IPS DF 4.7 (cell line): ENCODE measurements around the gene KLK15.

ENCODE experiments used
- DNase-seq: peaks from one replicate; pipeline ENCODE4 v3.0.0-alpha.2; 2013; ENCODE audit warnings: low spot score; ENCODE audit errors: extremely low read depth

Gene KLK15, protein sequence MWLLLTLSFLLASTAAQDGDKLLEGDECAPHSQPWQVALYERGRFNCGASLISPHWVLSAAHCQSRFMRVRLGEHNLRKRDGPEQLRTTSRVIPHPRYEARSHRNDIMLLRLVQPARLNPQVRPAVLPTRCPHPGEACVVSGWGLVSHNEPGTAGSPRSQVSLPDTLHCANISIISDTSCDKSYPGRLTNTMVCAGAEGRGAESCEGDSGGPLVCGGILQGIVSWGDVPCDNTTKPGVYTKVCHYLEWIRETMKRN

DNA sequence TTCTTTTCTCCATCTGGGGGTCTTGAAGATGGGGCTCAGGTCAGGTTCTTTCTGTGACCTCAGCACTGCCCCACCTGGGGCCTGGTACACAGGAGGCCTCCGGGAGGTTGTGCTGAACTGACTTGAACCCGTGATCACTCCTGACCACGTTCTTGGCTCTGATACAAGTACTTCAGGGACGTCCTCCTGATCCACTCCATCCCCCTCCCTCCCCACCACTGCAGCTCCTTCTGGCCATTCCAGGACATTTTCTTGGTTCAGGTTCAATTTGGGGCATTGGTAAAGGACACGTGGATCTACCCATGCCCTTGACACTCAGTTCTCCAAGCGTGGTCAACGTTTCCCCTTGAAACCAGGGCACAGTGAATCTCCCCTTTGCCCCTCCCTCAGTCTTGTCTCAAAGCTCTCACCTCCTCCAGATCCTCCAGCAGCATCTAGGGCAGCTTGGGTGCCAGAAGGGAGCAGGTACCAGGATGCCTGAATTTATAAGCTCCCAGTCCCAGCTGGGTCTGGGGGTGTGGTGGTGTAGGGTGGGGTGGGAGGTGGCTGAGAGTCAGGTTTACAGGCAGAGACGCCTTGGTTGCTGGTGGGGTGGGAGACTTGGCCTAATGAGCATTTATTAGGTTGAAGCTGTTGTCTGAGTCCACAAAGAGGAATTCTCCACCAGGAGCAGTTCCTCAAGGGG lies at the start of gene KLK15:
TSS of gene KLK15 (minus strand) at position 458 of the 685 bp plus-strand sequence. CDS start 2,082 bp downstream, outside the sequence.
- DNase-seq = no peak

DNA sequence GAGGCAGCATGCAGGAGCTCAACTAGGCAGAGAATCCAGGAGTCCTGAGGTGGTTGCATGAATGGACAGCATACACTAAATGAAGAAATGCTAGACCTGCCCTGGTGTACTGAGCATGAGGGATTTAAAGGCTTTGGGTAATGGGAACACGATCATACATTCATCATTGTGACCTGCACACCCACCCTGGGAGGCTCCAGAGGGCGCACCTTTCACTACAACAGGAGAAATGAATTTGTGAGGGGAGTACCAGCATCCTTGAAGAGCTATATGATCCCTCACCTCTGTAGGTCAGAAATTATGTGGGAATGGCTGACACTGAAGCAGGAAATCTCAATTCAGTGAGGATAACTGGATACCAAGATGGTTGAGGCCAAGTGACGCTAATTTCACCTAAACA lies 48.8 kb upstream of the KLK15 start:
- no peak for DNase-seq

DNA sequence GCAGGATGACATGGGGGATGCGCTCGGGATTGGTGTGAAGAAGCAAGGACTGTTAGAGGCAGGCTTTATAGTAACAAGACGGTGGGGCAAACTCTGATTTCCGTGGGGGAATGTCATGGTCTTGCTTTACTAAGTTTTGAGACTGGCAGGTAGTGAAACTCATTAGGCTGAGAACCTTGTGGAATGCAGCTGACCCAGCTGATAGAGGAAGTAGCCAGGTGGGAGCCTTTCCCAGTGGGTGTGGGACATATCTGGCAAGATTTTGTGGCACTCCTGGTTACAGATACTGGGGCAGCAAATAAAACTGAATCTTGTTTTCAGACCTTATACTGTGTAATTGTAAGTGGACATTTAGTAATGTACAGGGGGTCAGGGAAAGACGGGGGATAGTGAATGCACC lies 46.9 kb upstream of the KLK15 start:
- no peak for DNase-seq

DNA sequence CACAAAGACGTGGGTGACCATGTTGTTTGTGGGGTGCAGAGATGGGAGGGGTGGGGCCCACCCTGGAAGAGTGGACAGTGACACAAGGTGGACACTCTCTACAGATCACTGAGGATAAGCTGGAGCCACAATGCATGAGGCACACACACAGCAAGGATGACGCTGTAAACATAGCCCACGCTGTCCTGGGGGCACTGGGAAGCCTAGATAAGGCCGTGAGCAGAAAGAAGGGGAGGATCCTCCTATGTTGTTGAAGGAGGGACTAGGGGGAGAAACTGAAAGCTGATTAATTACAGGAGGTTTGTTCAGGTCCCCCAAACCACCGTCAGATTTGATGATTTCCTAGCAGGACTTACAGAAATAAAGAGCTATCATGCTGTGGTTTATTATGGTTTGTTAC lies 45.5 kb upstream of the KLK15 start:
- no peak for DNase-seq

DNA sequence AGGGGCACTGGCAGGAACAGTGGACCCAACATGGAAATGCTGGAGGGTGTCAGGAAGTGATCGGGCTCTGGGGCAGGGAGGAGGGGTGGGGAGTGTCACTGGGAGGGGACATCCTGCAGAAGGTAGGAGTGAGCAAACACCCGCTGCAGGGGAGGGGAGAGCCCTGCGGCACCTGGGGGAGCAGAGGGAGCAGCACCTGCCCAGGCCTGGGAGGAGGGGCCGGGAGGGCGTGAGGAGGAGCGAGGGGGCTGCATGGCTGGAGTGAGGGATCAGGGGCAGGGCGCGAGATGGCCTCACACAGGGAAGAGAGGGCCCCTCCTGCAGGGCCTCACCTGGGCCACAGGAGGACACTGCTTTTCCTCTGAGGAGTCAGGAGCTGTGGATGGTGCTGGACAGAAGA lies 44.0 kb upstream of the KLK15 start:
- no peak for DNase-seq

DNA sequence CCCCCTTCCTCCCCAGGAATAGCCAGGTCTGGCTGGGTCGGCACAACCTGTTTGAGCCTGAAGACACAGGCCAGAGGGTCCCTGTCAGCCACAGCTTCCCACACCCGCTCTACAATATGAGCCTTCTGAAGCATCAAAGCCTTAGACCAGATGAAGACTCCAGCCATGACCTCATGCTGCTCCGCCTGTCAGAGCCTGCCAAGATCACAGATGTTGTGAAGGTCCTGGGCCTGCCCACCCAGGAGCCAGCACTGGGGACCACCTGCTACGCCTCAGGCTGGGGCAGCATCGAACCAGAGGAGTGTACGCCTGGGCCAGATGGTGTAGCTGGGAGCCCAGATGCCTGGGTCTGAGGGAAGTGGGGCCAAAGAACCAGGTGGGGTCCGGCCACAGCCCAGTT lies 43.1 kb upstream of the KLK15 start:
- no peak for DNase-seq

DNA sequence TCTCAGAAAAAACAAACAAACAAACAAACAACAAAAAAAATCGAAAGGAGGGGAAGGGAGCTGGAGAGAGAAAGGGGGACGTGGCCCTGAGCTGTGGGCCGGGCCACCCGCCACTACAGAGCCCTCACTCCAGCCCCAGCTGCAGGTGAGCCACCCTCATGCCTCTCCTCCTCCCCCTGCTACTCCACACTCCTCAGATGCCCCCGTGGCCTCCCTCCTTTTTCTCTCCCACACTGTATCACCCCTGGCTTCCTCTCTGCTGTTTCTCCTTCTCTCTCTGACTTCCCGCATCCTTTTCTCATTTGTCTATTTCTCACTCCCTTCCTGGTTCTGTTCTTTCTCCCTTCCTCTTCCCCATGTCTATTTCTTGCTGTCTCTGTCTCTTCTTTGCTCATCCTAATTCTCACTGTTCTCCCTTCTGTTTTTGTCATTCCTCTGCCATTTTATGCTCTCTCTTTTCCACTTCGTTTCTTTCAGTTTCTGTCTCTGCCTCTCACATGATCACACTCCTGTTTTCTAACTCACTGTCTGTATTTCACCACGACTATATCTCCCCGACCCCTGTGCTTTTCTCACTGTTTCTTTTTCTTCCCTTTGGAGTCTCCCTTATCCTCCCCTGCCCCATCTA lies 42.5 kb upstream of the KLK15 start:
- no peak for DNase-seq

DNA sequence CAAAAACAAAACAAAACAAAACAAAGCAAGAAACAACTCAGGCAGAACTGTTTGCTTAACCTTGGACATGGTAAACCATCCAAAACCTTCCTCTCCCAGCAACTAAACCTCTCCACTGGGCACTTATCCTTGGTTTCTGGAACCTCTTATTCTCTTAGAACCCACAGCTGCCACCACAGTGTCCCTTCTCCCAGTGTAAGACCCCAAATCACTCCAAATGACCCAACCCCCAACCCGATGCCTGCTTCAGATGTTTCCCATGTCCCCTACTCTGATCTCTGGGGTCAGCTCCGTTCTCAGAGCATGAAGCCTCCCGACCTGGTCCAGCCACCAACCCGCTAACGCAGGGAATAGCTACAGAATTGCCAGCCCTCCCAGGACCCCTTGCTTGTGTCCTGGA lies 40.8 kb upstream of the KLK15 start:
- no peak for DNase-seq

DNA sequence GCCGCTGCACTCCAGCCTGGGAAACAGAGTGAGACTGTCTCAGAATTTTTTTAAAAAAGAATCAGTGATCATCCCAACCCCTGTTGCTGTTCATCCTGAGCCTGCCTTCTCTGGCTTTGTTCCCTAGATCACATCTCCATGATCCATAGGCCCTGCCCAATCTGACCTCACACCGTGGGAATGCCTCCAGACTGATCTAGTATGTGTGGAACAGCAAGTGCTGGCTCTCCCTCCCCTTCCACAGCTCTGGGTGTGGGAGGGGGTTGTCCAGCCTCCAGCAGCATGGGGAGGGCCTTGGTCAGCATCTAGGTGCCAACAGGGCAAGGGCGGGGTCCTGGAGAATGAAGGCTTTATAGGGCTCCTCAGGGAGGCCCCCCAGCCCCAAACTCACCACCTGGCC lies 39.7 kb upstream of the KLK15 start, which contains the start of gene KLK2:
TSS of gene KLK2 (plus strand) at position 384 of the 400 bp plus-strand sequence. CDS start 35 bp downstream, outside the sequence.
- DNase-seq = no peak

DNA sequence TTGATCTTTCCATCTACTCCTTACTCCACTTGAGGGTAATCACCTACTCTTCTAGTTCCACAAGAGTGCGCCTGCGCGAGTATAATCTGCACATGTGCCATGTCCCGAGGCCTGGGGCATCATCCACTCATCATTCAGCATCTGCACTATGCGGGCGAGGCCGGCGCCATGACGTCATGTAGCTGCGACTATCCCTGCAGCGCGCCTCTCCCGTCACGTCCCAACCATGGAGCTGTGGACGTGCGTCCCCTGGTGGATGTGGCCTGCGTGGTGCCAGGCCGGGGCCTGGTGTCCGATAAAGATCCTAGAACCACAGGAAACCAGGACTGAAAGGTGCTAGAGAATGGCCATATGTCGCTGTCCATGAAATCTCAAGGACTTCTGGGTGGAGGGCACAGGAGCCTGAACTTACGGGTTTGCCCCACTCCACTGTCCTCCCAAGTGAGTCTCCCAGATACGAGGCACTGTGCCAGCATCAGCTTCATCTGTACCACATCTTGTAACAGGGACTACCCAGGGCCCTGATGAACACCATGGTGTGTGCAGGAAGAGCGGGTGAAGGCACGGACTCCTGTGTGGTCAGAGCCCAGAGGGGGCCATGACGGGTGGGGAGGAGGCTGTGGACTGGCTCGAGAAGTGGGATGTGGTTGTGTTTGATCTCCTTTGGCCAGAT lies 37.2 kb upstream of the KLK15 start:
- no peak for DNase-seq

DNA sequence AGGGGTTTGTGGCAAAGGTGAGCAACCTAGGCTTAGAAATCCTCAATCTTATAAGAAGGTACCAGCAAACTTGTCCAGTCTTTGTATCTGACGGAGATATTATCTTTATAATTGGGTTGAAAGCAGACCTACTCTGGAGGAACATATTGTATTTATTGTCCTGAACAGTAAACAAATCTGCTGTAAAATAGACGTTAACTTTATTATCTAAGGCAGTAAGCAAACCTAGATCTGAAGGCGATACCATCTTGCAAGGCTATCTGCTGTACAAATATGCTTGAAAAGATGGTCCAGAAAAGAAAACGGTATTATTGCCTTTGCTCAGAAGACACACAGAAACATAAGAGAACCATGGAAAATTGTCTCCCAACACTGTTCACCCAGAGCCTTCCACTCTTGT lies 36.1 kb upstream of the KLK15 start:
- no peak for DNase-seq

DNA sequence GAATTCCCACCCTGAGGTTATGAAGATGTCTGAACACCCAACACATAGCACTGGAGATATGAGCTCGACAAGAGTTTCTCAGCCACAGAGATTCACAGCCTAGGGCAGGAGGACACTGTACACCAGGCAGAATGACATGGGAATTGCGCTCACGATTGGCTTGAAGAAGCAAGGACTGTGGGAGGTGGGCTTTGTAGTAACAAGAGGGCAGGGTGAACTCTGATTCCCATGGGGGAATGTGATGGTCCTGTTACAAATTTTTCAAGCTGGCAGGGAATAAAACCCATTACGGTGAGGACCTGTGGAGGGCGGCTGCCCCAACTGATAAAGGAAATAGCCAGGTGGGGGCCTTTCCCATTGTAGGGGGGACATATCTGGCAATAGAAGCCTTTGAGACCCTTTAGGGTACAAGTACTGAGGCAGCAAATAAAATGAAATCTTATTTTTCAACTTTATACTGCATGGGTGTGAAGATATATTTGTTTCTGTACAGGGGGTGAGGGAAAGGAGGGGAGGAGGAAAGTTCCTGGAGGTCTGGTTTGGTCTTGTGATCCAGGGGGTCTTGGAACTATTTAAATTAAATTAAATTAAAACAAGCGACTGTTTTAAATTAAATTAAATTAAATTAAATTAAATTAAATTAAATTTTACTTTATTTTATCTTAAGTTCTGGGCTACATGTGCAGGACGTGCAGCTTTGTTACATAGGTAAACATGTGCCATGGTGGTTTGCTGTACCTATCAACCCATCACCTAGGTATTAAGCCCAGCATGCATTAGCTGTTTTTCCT lies 28.3 kb upstream of the KLK15 start:
- DNase-seq = no peak

DNA sequence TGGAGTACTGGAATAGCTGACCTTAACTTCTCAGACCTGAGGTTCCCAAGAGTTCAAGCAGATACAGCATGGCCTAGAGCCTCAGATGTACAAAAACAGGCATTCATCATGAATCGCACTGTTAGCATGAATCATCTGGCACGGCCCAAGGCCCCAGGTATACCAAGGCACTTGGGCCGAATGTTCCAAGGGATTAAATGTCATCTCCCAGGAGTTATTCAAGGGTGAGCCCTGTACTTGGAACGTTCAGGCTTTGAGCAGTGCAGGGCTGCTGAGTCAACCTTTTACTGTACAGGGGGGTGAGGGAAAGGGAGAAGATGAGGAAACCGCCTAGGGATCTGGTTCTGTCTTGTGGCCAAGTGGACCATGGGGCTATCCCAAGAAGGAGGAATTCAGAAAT lies 27.6 kb upstream of the KLK15 start:
- no peak for DNase-seq

DNA sequence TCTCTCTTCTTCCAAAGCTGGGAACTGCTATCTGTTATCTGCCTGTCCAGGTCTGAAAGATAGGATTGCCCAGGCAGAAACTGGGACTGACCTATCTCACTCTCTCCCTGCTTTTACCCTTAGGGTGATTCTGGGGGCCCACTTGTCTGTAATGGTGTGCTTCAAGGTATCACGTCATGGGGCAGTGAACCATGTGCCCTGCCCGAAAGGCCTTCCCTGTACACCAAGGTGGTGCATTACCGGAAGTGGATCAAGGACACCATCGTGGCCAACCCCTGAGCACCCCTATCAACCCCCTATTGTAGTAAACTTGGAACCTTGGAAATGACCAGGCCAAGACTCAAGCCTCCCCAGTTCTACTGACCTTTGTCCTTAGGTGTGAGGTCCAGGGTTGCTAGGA lies 26.5 kb upstream of the KLK15 start:
- DNase-seq = no peak

DNA sequence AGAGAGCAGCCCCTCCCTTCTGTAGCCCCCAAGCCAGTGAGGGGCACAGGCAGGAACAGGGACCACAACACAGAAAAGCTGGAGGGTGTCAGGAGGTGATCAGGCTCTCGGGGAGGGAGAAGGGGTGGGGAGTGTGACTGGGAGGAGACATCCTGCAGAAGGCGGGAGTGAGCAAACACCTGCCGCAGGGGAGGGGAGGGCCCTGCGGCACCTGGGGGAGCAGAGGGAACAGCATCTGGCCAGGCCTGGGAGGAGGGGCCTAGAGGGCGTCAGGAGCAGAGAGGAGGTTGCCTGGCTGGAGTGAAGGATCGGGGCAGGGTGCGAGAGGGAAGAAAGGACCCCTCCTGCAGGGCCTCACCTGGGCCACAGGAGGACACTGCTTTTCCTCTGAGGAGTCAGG lies 25.5 kb upstream of the KLK15 start:
- DNase-seq = no peak

DNA sequence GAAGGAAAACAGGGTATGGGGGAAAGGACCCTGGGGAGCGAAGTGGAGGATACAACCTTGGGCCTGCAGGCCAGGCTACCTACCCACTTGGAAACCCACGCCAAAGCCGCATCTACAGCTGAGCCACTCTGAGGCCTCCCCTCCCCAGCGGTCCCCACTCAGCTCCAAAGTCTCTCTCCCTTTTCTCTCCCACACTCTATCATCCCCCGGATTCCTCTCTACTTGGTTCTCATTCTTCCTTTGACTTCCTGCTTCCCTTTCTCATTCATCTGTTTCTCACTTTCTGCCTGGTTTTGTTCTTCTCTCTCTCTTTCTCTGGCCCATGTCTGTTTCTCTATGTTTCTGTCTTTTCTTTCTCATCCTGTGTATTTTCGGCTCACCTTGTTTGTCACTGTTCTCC lies 24.0 kb upstream of the KLK15 start:
- no peak for DNase-seq

DNA sequence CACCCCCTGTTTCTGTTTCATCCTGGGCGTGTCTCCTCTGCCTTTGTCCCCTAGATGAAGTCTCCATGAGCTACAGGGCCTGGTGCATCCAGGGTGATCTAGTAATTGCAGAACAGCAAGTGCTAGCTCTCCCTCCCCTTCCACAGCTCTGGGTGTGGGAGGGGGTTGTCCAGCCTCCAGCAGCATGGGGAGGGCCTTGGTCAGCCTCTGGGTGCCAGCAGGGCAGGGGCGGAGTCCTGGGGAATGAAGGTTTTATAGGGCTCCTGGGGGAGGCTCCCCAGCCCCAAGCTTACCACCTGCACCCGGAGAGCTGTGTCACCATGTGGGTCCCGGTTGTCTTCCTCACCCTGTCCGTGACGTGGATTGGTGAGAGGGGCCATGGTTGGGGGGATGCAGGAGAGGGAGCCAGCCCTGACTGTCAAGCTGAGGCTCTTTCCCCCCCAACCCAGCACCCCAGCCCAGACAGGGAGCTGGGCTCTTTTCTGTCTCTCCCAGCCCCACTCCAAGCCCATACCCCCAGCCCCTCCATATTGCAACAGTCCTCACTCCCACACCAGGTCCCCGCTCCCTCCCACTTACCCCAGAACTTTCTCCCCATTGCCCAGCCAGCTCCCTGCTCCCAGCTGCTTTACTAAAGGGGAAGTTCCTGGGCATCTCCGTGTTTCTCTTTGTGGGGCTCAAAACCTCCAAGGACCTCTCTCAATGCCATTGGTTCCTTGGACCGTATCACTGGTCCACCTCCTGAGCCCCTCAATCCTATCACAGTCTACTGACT lies 21.4 kb upstream of the KLK15 start, which contains the start of gene KLK3:
TSS of gene KLK3 (plus strand) at position 280 of the 775 bp plus-strand sequence. CDS start at position 321, 41 bp downstream.
- no peak for DNase-seq

DNA sequence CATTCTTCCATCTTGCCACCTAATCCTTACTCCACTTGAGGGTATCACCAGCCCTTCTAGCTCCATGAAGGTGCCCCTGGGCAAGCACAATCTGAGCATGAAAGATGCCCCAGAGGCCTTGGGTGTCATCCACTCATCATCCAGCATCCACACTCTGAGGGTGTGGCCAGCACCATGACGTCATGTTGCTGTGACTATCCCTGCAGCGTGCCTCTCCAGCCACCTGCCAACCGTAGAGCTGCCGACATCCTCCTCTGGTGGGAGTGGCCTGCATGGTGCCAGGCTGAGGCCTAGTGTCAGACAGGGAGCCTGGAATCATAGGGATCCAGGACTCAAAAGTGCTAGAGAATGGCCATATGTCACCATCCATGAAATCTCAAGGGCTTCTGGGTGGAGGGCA lies 18.2 kb upstream of the KLK15 start:
- DNase-seq = no peak

DNA sequence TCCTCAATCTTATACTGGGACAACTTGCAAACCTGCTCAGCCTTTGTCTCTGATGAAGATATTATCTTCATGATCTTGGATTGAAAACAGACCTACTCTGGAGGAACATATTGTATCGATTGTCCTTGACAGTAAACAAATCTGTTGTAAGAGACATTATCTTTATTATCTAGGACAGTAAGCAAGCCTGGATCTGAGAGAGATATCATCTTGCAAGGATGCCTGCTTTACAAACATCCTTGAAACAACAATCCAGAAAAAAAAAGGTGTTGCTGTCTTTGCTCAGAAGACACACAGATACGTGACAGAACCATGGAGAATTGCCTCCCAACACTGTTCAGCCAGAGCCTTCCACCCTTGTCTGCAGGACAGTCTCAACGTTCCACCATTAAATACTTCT lies 17.4 kb upstream of the KLK15 start:
- DNase-seq = no peak

DNA sequence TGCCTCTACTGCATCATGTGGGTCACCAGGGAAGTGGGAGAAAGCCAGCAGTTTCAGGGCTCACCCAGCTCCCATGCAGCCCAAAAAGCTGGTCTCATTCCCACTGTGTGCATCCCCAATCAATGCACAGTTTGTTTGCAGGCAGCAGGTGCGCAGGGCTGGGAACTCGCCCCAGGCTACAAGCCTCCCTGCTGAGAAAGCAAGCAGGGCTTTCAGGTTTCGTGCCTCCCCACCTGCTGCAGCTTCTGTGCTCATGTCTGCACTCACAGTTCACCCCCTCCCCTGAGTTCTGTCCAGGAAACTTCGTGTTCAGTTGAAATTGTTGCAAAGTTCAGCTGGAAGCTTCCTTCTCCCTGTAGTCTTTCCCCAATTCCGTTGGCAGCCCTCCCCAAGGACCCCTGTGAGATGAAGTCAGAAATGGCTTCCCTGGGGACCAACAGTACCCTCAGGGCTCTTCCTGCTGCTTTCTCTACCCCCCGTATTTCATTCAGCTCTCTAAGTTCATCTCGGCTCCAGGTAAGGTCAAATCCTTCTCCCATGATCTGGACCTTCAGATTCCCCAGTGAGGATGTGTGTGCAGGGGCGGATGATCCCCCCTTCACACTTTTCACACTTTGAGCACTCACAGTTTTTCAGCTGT lies 11.0 kb upstream of the KLK15 start:
- no peak for DNase-seq
